ENCODE results near the gene KIRREL2. TPM values are rescaled to one million over a fixed set of nuclear protein-coding genes. Genes with fewer than 3 reads are reported as not detected.

The KIRREL2 gene
- total RNA-seq, 1 experiment from 2014 or later: 5.0 TPM

GRCh38 chr19:35874392-35874930 is 17.8 kb downstream of the KIRREL2 start:
- Histone ChIP-seq H3K27me3 (ENCODE audit: control insufficient read depth, insufficient read depth, low read length) (no peaks in the 10 kb centered on the region), H3K27ac (ENCODE audit: low read length) (no peak overlapping the region), H3K36me3 (ENCODE audit: control insufficient read depth, insufficient read depth, low read length) (no peaks in the 10 kb centered on the region), H3K4me1 (ENCODE audit: control insufficient read depth, insufficient read depth, low read length) (peaks cover 3% of the 10 kb centered on the region), H3K9me3 (ENCODE audit: control insufficient read depth, insufficient read depth, low read depth, low read length) (no peaks in the 10 kb centered on the region), H3K4me3 (ENCODE audit: low read depth in 2 of 2, low read length in 2 of 2) (no peak overlapping the region)
- TF ChIP-seq TCF7L2 (IDR thresholded peaks at IDR 0.05; ENCODE audit: low read depth, low read length): no peak
- no peak for TF ChIP-seq SIN3A (IDR thresholded peaks at IDR 0.05; ENCODE audit: borderline replicate concordance, insufficient read depth, low read depth, low read length)
- TF ChIP-seq, protein P1, sequence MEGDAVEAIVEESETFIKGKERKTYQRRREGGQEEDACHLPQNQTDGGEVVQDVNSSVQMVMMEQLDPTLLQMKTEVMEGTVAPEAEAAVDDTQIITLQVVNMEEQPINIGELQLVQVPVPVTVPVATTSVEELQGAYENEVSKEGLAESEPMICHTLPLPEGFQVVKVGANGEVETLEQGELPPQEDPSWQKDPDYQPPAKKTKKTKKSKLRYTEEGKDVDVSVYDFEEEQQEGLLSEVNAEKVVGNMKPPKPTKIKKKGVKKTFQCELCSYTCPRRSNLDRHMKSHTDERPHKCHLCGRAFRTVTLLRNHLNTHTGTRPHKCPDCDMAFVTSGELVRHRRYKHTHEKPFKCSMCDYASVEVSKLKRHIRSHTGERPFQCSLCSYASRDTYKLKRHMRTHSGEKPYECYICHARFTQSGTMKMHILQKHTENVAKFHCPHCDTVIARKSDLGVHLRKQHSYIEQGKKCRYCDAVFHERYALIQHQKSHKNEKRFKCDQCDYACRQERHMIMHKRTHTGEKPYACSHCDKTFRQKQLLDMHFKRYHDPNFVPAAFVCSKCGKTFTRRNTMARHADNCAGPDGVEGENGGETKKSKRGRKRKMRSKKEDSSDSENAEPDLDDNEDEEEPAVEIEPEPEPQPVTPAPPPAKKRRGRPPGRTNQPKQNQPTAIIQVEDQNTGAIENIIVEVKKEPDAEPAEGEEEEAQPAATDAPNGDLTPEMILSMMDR (IDR thresholded peaks at IDR 0.05): no peak
- no peak for TF ChIP-seq POLR2AphosphoS5 (IDR thresholded peaks at IDR 0.05; ENCODE audit: low read depth, low read length)
- TF ChIP-seq, protein P2, sequence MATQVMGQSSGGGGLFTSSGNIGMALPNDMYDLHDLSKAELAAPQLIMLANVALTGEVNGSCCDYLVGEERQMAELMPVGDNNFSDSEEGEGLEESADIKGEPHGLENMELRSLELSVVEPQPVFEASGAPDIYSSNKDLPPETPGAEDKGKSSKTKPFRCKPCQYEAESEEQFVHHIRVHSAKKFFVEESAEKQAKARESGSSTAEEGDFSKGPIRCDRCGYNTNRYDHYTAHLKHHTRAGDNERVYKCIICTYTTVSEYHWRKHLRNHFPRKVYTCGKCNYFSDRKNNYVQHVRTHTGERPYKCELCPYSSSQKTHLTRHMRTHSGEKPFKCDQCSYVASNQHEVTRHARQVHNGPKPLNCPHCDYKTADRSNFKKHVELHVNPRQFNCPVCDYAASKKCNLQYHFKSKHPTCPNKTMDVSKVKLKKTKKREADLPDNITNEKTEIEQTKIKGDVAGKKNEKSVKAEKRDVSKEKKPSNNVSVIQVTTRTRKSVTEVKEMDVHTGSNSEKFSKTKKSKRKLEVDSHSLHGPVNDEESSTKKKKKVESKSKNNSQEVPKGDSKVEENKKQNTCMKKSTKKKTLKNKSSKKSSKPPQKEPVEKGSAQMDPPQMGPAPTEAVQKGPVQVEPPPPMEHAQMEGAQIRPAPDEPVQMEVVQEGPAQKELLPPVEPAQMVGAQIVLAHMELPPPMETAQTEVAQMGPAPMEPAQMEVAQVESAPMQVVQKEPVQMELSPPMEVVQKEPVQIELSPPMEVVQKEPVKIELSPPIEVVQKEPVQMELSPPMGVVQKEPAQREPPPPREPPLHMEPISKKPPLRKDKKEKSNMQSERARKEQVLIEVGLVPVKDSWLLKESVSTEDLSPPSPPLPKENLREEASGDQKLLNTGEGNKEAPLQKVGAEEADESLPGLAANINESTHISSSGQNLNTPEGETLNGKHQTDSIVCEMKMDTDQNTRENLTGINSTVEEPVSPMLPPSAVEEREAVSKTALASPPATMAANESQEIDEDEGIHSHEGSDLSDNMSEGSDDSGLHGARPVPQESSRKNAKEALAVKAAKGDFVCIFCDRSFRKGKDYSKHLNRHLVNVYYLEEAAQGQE (IDR thresholded peaks at IDR 0.05; ENCODE audit: insufficient read depth in 1 of 2, low read depth in 2 of 2, low read length in 1 of 2): no peak
- in situ Hi-C loops (cut with HindIII; ENCODE audit: low pct_unique_long_range_greater_than_20kb, low sequenced_read_pairs) (no loop called here), intact Hi-C loops (cut with micrococcal nuclease; ENCODE audit: unreplicated experiment) (no loop called here)
- CTCF ChIA-PET: no interaction called here
- ATAC-seq (no peak), DNase-seq (ENCODE audit: low read depth, low spot score) (no peak)
- no TSS peak for BruUV-seq (replicated peaks)
- POLR2A ChIA-PET: no interaction called here

DNA sequence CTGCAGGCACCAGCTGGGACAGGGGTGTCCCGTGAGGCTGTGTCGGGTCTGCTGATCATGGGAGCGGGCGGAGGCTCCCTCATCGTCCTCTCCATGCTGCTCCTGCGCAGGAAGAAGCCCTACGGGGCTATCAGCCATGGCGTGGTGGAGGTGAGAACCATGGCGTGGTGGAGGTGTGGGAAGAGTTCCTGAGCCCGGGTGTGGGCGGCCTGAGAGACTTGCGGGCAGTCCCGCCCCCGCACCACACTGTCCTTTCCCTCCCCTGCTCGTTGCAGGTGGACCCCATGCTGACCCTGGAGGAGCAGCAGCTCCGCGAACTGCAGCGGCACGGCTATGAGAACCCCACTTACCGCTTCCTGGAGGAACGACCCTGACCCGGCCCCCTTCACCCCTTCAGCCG is 22.4 kb downstream of the KIRREL2 start:
- Histone ChIP-seq H3K27me3 (ENCODE audit: control insufficient read depth, insufficient read depth, low read length) (no peaks in the 10 kb centered on the region), H3K36me3 (ENCODE audit: control insufficient read depth, insufficient read depth, low read length) (no peaks in the 10 kb centered on the region), H3K4me3 (ENCODE audit: low read depth in 2 of 2, low read length in 2 of 2) (no peak overlapping the region), H3K4me1 (ENCODE audit: control insufficient read depth, insufficient read depth, low read length) (0 out of 2 replicates have a peak, but pooled peaks cover 2% of the 10 kb centered on the region), H3K27ac (ENCODE audit: low read length) (no peak overlapping the region), H3K9me3 (ENCODE audit: control insufficient read depth, insufficient read depth, low read depth, low read length) (no peaks in the 10 kb centered on the region)
- ChIA-PET POLR2A (interaction anchor here (0.5 to 1.0 kb wide), 2 partner anchors 52 to 174 kb away, joined by 3 to 10 read pairs; no protein-coding TSS in a partner anchor), CTCF (interaction anchor here (0.6 to 1.1 kb wide), 2 partner anchors 68 to 312 kb away, joined by 3 to 6 read pairs; no protein-coding TSS in a partner anchor)
- DNase-seq (ENCODE audit: low read depth, low spot score) (no peak), ATAC-seq (no peak)
- BruUV-seq (replicated peaks): no TSS peak
- in situ Hi-C loops (cut with HindIII; ENCODE audit: low pct_unique_long_range_greater_than_20kb, low sequenced_read_pairs): no loop called here
- intact Hi-C loops (cut with micrococcal nuclease; ENCODE audit: unreplicated experiment): no loop called here
- TF ChIP-seq POLR2AphosphoS5 (IDR thresholded peaks at IDR 0.05; ENCODE audit: low read depth, low read length) (no peak), SIN3A (IDR thresholded peaks at IDR 0.05; ENCODE audit: borderline replicate concordance, insufficient read depth, low read depth, low read length) (no peak), TCF7L2 (IDR thresholded peaks at IDR 0.05; ENCODE audit: low read depth, low read length) (no peak)
- TF ChIP-seq, protein P1 (IDR thresholded peaks at IDR 0.05): no peak
- TF ChIP-seq, protein P2 (IDR thresholded peaks at IDR 0.05; ENCODE audit: insufficient read depth in 1 of 2, low read depth in 2 of 2, low read length in 1 of 2): no peak
